Retina (tissue), 1 donor: ENCODE data around the gene WBP2NL.
A peak's percentile ranks its signal among the peaks of the same experiment; 100 is the strongest.
"Not testable (repeated sequence)": the region's sequence is repeated elsewhere in the genome, so short reads cannot be mapped to it uniquely, and the experiment has no call there.

ENCODE experiments used
- DNase-seq: peaks from one replicate; pipeline ENCODE4 v3.0.0-alpha.2; 2016

Gene WBP2NL, protein sequence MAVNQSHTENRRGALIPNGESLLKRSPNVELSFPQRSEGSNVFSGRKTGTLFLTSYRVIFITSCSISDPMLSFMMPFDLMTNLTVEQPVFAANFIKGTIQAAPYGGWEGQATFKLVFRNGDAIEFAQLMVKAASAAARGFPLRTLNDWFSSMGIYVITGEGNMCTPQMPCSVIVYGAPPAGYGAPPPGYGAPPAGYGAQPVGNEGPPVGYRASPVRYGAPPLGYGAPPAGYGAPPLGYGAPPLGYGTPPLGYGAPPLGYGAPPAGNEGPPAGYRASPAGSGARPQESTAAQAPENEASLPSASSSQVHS

DNA sequence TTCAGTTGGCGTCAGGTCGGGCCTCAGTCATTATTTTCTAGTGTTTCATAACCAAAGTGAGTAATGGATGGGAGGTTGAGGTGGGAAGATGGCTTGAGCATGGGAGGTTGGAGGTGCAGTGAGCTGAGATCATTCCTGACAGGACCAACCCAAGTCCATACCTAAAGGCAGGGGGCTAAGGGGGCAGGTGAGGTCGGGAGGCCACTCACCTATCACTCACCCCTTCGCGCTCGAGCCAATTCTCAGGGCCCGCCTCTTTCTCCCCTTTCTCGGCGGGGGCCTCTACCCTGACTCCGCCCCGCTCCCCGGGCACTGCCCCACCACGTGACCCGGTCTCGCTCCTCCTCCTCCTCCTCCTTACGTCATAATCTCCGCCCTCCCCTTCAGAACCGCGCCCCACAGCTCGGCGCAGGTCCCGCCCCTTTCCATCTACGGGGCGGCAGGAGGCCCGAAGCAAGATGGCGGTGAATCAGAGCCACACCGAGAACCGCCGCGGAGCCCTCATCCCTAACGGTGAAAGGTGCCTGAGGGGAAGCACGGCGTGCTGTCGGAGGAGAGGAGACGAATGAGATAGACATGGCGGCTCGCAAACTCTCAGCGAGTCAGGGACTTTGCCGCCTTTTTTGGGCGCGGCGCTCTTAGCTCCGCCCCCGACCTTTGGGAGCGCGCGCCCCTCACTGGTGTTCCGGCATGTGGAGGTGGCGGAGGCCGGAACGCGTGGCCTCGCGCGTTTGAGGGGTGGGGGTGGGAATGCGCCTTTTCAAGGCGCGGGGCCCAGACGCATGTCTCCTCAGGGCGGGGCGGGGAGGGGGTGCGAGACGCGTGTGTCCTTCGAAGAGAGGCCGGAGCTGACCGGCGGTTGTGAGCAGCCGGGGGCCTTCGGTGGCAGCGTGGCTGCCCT is at the start of gene WBP2NL:
Gene WBP2NL, plus strand, starts transcription at position 428 of the 901 bp plus-strand sequence. Its CDS starts 31 bp downstream, at position 459.
- peak; percentile 83 for DNase-seq

DNA sequence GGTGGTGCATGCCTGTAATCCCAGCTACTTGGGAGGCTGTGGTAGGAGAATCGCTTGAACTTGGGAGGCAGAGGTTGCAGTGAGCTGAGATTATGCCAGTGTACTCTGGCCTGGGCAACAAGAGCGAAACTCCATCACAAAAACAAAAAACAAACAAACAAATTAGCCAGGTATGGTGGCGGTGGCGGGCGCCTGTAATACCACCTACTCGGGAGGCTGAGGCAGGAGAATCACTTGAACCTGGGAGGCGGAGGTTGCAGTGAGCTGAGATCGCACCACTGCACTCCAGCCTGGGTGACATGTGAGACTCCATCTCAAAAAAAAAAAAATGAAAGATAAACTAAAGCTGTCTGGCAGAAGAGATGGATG is 49.7 kb upstream of the WBP2NL start:
- not testable (repeated sequence) for DNase-seq

DNA sequence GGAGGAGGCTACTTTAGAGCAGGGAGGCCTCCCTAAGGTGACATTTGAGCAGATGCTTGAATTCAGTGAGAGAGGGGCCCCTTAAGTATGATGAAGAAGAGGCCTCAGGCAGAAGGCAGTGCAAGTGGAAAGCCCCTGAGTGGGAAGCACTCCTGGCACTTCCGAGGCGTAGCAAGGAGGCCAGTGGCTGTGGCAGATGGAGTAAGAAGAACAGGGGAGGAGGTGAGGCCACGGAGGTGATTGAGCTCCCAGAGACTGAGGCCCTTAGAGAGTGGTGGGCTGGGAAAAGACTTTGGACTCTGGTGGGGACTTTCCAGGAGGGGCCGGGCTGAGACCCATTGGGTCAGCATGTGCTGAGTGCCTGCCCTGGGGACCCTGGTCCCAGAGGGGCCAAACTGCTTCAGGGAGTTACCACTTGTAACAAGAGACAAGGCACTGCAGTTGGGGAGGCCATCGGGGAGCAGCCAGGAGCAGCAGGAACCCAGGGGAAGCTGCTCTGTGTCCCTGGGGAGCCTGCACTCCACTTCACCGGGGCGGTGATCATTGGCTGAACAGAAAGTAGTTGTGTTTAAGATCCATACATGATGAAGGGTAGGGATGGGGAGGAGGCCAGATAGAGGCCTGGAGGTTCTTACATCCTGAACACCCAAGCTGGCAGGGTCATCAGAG is 49.2 kb upstream of the WBP2NL start:
- no peak for DNase-seq

DNA sequence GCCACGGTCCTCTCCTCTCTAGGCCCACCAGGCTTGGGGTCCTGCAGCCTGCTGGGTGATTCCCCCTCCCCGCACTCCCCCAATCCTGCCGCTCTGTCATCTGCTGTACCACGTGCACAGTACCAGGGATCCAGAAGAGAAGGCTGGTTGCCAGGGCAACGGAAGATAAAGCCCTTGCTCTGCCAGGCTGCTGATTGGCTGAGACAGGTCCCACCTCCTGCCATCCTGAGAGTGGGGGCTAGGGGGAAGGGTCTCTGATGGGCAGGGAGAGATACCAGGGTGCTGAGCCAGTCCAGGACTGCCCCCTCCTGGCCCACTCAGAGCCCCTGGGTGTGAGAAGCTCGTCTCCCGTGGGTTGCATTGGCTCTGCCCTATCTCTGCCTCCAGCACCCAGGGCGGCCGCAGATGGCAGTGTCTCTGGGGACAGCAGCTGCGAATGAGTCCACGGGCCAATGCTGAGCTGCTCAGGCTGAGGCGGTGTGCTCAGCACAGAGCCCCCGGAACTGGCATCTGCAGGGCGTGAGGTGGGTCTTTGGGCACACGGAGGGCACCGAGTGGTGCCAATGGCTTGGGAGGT is 46.6 kb upstream of the WBP2NL start, which contains the start of gene SMIM45:
Gene SMIM45, plus strand, starts transcription at position 253 of the 577 bp plus-strand sequence.
- DNase-seq, result peak; percentile 93

DNA sequence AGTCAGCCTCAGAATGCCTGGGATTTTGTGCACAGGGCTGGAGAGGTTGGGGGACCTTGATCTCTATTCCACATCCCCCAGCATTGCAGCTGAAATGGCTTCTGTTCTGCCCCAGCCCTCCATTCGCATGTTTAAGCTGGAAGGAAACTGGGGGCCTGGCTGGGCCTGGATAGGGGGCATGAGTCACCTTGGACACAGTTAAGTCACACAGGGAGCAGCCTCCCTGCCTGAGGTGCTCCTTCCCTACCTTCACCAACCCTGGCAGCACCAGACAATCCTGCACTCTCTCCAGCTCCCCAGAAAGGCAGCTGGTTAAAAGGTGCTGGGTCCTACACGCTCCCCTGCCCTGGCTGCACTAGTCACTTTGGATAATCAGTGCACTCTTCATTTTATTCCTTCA is 45.9 kb upstream of the WBP2NL start:
- no peak for DNase-seq

DNA sequence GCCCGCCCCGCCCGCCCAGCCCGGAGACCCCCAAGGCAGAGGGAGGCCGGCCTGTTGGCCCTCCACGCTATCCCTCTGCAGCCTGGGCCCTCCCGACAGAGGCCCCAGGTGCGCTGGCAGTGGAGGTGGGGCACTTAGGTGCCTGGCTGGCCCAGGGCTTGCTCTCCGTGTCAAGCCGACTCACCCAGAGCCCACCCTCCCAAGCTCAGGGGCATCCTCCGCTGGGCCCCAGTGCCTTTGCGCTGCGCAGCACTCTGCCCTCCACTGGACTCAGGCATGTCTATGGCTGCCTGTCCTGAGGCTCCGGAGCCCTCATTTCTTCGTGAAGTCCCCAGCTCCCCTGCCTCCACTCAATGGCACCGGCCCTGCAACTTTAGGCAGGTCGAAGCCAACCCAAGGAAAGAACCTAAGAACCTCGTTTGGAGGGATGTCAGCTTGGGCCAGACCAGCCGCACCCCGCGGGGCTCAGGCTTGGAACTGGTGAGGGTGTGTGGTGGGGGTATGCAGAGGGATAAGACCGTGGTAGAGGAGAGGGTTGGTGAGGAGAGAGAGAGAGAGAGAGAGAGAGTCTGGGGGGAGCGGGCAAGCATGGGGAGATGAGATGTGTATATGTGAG is 40.5 kb upstream of the WBP2NL start:
- no peak for DNase-seq

DNA sequence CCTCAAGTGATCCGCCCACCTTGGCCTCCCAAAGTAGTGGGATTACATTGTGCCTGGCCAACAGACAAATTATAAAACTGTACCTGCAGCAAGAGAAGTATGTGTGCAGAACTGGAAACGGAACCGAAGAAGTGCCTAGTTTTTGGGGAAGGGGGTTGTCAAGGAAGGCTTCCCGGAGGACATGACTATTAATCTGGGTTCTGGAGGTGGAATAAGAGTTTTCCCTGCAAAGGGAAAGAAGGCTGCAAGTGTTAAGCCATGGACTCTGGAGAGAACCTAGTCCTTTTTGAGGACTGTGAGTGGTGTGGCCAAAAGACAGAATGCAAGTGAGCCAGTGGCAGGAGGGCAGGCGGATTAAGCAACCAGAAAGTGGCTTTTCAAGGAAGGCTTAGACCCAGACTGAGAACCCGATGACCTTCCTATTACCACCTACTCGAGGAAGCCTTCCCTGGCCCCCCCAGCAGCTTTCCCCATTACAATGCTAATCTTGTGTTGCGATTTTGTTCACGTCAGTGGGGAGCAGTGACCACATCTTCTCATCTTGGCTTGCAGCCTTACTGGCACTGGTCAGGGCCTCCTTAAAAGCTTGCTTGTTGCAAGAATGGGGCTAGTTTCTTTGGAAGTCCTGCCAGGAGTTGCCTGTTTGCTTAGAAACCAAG is 35.0 kb upstream of the WBP2NL start:
- DNase-seq, result no peak

DNA sequence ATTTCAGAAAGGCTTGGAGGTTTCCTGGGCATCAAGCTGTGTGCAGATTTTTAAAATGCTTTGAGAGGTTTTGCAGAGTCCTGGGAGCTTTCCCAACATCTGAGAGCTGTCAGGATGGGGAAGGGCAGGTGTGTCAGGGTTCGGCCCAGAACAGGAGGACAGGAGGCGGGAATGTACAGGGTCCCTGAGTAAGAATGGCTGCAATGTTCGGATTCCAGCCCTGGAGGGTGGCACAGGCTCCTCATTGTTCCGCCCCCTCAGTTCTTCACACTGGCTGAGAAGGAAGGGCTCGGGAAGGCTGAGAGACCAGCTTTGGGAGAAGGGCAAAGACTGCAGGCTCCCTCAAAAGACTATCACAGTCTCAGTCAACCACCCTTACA is 34.5 kb upstream of the WBP2NL start:
- no peak for DNase-seq

DNA sequence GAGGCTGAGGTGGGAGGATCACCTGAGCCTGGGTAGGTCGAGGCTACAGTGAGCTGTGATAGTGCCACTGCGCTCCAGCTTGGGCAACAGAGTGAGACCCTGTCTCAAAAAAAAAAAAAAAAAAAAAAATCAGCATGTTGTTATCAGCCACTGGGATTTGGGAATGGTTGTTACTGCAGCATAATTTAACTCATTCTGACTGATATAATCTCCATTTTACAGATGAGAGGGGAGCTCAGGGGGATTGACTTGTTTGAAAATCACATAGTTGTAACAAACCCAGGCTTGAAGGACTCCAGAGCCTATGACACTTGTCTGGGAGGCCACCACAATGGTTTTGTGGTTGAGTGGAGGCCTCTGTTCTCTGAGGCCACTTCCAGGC is 32.4 kb upstream of the WBP2NL start:
- DNase-seq, result no peak

DNA sequence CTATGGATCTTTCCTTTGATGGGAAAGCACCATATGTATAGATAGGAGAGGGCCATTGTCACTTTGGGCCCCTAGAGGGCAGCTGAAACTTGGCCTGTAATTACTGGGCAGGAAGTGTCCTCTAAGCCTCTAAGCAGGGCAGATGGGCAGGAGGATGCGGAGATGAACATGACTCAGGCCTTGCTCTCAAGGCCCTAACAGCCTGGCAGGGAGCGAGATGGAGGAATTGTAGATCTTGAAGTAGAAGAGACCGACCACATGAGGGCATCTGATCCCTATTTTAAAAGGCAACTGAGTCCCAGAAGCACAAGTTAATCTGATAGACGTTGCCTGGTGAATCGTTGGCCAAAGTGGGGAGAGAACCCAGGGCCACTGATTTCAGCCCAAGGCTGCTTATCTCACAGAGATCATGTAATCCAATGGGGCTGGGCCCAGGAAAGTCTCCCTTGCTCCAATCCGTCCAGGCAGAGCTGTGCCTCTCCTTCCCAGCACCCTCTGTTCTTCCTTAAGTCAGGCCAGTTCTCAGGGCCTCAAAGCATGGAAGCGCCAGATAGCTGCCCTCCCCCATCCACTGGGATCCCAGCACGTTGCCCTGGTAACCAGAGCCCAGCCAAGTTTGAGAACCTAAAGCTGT is 31.9 kb upstream of the WBP2NL start:
- peak; percentile 67 for DNase-seq

DNA sequence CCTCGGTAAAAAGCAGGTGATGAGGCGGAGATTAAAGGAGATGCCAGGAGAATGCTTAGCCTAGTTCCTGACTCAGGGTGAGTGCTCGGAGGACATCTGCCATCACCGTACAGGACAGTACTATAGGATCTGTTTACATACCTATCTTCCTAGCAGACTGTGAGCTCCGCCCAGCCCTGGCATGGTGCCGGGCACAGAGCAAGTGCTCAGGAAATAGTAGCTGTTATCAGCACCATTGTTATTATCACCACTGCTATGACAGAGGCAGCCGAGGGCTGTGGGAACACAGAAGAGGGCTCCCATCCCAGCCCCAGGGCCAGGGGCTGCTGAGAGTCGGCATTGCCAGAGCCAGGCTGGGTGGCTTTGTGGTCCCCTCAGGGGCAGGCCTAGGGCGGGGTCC is 30.0 kb upstream of the WBP2NL start:
- no peak for DNase-seq

DNA sequence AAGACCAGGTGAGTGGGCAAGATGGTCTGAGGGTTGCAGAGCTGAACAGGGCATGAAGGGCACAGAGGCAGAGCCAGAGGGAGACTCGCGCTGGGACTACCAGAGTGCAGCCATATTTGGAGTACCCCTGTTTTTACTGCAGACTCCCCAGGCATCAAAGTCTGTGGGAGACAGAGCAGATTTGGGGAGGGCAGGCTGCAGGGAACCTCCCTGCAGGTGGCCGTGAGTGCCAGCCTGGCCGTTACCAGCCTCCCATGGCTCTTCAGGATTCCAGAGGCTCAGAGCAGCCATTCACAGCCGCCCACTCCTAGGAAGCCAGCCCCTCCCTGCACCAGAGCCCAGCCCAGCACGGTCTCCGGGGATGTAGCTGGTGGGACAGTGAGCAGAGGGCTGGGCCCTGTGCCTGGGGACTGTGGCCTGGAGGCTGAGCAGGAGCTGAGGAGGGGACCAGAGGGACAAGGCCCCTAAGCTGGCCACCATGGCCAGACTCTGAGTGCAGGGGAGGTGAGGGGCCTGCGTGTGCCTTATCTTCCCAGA is 29.4 kb upstream of the WBP2NL start, which contains the start of gene SEPTIN3:
Gene SEPTIN3, plus strand, starts transcription at position 334 of the 537 bp plus-strand sequence. CDS start 2,050 bp downstream, outside the sequence.
- DNase-seq, result peak; percentile 23

DNA sequence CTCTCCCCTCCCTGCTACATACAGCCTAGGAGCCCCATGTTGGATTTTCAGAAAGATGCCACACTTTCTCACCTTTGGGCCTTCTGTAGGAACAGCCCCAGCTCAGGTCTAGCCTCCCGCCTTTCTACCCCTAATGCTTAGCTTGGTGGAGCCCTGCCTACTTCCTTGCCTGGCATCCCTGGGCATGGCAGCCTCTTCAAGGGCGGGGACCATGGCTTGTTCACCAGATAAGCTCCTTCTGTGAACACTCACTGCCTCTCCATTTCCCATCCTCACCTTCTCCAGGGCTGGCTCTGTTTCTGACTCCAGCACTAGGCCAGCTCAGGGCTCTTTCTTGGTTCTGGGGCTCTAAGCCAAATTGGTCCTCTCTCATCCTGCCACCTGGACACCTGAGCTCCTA is 28.0 kb upstream of the WBP2NL start:
- no peak for DNase-seq

DNA sequence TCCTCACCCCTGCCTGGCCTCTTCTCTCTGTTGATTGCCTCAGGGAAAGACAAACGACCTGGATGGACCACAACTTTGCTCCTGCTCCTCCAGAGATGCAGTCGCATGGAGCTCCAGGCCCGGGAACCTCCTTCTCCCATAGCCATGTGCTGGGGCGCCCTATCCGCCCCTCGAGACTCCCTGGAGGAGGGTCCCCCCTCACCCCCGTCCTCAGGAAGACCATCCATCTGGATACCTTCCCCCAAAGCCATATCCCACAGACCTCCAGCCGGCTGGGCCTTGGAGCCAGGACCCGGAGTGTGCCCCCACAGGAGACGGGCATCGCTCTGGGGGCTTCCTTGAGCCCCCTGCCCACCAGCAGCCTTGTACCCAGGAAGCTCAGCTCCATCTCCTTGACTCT is 27.2 kb upstream of the WBP2NL start:
- DNase-seq, result no peak

DNA sequence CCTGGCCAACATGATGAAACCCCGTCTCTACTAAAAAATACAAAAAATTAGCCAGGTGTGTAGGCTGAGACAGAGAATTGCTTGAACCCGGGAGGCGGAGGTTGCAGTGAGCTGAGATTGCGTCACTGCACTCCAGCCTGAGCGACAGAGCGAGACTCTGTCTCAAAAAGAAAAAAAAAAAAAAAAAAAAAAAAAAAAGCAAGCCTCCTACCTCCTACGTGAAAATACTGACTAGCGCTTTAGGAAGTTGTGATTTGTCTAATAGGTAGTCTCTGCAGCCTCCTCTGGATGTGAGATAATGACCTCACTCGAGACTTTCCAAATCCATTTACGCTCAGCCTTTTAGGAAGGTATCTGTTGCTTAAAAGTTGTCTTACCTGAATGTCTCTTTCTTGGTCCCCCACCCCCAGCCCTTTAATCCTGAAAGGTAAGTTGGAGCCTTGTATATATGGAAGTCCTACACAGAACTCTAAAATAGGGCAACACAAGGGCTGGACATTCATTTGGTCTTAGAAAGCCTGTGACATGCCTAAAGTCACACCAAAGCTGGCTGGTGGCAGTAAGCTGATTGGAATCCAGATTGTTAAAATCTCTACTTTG is 23.8 kb upstream of the WBP2NL start:
- DNase-seq, result no peak

DNA sequence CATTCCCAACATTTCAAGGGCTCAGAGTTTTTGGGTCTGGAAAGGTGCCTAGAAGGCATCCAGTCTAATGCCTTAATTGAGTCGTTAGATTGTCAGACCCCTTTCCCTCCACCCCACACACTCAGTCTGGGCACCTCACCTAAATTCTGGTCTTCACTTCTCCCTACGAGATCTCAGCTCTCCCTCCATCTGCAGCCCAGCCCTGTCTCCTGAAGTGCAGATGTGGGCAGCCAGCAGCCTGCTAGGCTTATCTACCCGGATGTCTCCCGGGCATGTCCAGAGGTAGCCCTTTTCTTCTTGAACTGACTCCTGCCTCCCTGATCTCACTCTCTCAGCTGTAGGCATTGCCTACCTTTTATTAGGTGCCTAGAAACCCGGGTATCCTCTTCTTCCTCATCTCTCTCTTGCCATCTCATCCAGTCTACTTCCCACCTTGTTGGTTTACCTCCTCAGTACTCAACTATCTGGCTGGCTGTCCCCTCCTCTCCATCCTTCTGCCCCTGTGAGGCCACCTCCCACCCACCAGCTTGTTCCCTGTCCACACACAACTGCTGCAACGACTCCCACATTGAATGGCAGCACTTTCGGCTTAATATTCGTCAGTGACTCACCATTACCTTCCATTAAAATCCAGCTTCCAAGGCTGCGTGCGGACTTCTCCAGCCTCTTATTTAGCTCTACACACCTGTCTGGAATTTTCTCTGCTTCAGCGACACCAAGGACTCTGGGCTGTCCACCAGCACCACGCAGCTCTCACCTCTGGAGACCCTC is 23.1 kb upstream of the WBP2NL start:
- no peak for DNase-seq

DNA sequence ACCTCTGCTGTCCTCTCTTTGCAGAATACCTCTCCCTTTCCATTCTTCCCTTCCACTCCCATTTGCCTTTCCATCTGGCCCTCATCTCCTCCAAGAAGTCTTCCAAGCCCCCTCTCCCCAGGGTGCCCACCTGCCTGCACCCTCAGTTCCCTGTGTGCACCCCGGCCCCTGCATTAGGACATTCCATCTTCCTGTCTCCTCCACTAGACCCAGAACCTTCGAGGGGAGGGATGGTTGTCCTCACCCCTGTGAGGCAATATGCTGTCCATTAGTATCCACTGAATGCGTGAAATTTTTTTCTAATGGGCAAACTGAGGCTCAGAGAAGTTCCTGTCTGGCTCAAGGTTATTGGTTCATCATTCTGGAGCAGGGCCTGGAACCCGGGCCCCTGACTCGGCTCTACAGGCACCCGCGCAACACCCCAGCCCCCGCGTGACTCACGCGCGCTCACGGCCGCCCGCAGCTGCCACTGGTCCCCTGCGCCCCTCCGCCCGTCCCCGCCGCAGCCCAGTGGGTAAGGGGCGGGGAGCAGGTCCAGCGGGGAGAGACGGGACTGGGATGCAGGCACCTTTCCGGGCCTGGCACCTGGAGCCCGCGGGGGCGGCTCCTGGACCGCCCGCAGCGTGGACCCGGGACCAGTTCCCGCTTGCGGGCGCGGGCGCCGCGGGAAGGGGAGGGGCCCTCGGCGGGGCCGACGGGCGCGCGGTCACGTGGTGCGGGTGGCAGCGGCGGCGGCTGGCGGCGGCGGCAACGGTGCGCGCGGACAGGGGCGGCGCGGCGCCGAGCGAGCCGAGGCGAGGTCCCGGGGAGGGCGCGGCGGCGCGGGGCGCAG is 22.3 kb upstream of the WBP2NL start:
- DNase-seq, result peak; percentile 82

DNA sequence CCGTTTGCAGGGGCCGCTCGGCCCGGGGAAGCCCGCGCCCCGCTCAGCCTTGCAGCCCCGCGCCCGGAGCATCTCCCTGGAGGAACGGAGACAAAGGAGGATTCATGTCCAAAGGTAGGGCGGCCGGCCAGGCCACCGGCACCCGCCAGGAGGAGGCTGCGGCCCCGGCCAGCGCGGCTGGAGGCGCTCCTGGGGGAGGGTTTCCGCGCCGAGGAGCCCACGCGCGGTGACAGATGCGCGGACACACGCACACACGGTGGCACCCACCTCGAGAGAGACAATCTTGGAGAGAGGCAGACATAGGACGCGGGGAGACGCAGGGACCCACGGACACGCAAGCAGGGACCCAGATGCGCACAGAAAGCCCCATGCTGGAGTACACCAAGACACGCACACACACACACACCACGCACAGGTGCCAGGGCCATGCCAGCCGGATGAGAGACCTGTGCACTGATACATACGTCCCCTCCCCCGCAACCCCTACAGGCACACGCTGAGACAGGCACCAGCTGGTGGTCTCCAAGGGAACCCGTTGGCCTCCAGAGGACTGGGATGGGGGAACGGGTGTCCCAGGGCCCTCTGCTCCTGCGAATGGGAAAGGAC is 21.5 kb upstream of the WBP2NL start:
- peak; percentile 79 for DNase-seq

DNA sequence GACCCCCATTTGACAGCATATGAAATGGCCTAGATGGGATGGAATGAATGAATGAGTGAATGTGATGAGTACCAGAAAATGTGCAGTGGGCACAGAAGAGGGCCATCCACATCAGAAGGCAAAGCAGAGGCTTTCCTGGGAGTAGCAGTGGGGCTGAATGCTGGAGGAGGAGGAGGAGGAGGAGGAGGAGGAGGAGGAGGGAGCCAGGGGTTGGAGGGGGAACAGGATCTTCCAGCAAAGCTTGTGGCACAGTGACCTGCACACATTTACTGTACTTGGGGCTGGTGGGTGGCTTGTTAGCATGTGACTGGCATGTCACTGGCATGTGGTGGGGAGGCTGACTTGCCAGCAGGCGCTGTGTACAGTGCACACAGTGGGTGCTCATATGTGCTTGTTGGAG is 19.9 kb upstream of the WBP2NL start:
- DNase-seq, result no peak
